Measurements from ENCODE around the gene EFR3B. TPM values are rescaled to one million over a fixed set of nuclear protein-coding genes. Genes with fewer than 3 reads are reported as not detected.
"Not testable (repeated sequence)": the region's sequence is repeated elsewhere in the genome, so short reads cannot be mapped to it uniquely, and the experiment has no call there.

EFR3B gene
- polyA plus RNA-seq, 3 donors: not detected

DNA sequence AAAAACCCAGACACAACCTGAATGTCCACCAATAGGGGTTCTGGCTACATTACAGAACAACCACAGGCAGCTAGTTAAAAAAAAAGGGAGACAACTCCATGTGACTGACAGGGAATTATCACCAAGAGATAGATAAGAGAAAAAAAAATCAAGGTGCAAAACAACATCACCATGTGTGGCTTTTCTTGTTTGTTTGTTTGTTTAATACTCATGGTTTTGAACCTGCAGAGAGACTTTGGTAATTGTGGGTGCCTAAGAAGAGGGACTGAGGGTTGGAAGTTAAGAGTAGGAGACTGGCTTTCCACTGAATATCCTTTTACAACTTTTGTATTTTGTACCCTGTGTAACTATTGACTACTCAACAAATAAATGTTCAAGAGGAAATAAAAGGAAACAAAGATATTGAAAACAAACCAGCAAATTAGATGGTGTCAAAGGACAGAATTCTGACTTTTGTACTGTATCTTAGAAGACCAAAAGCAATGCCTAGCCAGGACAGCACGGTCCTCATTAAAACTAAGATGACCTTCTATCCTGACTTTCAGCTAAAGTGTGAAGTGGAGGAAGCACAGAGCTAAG is 47.6 kb upstream of the EFR3B start:
- Histone ChIP-seq H3K9me3 (replicated peaks in 1 of 2; ENCODE audit: control insufficient read depth in 1 of 2, insufficient read depth in 1 of 2, low read length in 2 of 2) (no peaks in the 10 kb centered on the region), H3K4me3 (replicated peaks in 1 of 3; ENCODE audit: low read depth in 2 of 3, low read length in 3 of 3) (no peak overlapping the region), H3K9ac (ENCODE audit: insufficient read depth, low read length, poor library complexity, severe bottlenecking) (no peak overlapping the region), H3K27ac (ENCODE audit: low read depth in 1 of 2, low read length in 2 of 2) (no peak overlapping the region), H3K27me3 (ENCODE audit: control insufficient read depth in 2 of 2, insufficient read depth in 2 of 2, low read length in 2 of 2) (peaks cover 0 to 3% of the 10 kb centered on the region in 2 donors), H3K36me3 (replicated peaks in 1 of 2; ENCODE audit: control insufficient read depth in 1 of 2, insufficient read depth in 2 of 2, low read length in 2 of 2) (no peaks in the 10 kb centered on the region), H4K20me1 (ENCODE audit: insufficient read depth, low read length) (no peaks in the 10 kb centered on the region), H3K79me2 (ENCODE audit: insufficient read depth, low read length) (no peaks in the 10 kb centered on the region), H3K4me2 (replicated peaks; ENCODE audit: extremely low read depth, low read length, poor library complexity, severe bottlenecking) (no peak overlapping the region), H3K4me1 (ENCODE audit: control insufficient read depth in 1 of 2, insufficient read depth in 2 of 2, low read length in 2 of 2) (no peaks in the 10 kb centered on the region), H2AFZ (ENCODE audit: insufficient read depth, low read depth, low read length, poor library complexity, severe bottlenecking) (no peak overlapping the region)
- intact Hi-C loops (cut with micrococcal nuclease): no loop called here
- no peak overlapping the region for H3K4me3 Mint-ChIP-seq
- H3K4me1 Mint-ChIP-seq: no peaks in the 10 kb centered on the region
- no peaks in the 10 kb centered on the region for H3K36me3 Mint-ChIP-seq
- no peak overlapping the region for H3K27ac Mint-ChIP-seq
- no peak for DNase-seq
- no CpG with 5 or more reads among the region's 1 CpG for WGBS (ENCODE audit: insufficient coverage)
- peaks cover 1 to 10% (median 3%) of the 10 kb centered on the region in 3 donors for H3K27me3 Mint-ChIP-seq (ENCODE audit: low read depth in 3 of 3)
- H3K9me3 Mint-ChIP-seq: peaks cover 0 to 4% (median 0%) of the 10 kb centered on the region in 7 donors
- TF ChIP-seq CTCF (IDR thresholded peaks at IDR 0.05): no peak

GRCh38 chr2:24999097-24999496 is 42.8 kb upstream of the EFR3B start:
- H3K4me3 ChIP-seq (replicated peaks in 1 of 3; ENCODE audit: low read depth in 2 of 3, low read length in 3 of 3); H3K27ac ChIP-seq (ENCODE audit: low read depth in 1 of 2, low read length in 2 of 2); H3K27me3 ChIP-seq (ENCODE audit: control insufficient read depth in 2 of 2, insufficient read depth in 2 of 2, low read length in 2 of 2); H3K4me1 Mint-ChIP-seq; H3K4me3 Mint-ChIP-seq; H3K36me3 ChIP-seq (replicated peaks in 1 of 2; ENCODE audit: control insufficient read depth in 1 of 2, insufficient read depth in 2 of 2, low read length in 2 of 2); H3K79me2 ChIP-seq (ENCODE audit: insufficient read depth, low read length); H3K27me3 Mint-ChIP-seq (ENCODE audit: low read depth in 3 of 3); H3K4me2 ChIP-seq (replicated peaks; ENCODE audit: extremely low read depth, low read length, poor library complexity, severe bottlenecking); H3K36me3 Mint-ChIP-seq; DNase-seq; intact Hi-C loops (cut with micrococcal nuclease); H3K9me3 ChIP-seq (replicated peaks in 1 of 2; ENCODE audit: control insufficient read depth in 1 of 2, insufficient read depth in 1 of 2, low read length in 2 of 2); H3K27ac Mint-ChIP-seq; H2AFZ ChIP-seq (ENCODE audit: insufficient read depth, low read depth, low read length, poor library complexity, severe bottlenecking); H3K9me3 Mint-ChIP-seq; H3K9ac ChIP-seq (ENCODE audit: insufficient read depth, low read length, poor library complexity, severe bottlenecking); H4K20me1 ChIP-seq (ENCODE audit: insufficient read depth, low read length); H3K4me1 ChIP-seq (ENCODE audit: control insufficient read depth in 1 of 2, insufficient read depth in 2 of 2, low read length in 2 of 2): not testable (repeated sequence)
- WGBS (ENCODE audit: insufficient coverage): no CpG with 5 or more reads among the region's 8 CpGs
